Brain microvascular endothelial cell (primary cell): Measurements from ENCODE around the gene LCN6.
"Not testable (repeated sequence)": the region's sequence is repeated elsewhere in the genome, so short reads cannot be mapped to it uniquely, and the experiment has no call there.

Experiments used
- DNase-seq: peaks from one replicate; pipeline ENCODE4 v3.0.0-alpha.2; 2020
- H3K27ac ChIP-seq: fragments of 250-450 bp; sonication (Bioruptor Pico); 2 replicates; pipeline ENCODE4 v1.5.1; 2020; ENCODE audit warnings: mild to moderate bottlenecking, moderate library complexity
- H3K27me3 ChIP-seq: fragments of 250-450 bp; sonication (Bioruptor Pico); replicated peaks from 2 replicates; pipeline ENCODE4 v1.5.1; 2020; ENCODE audit warnings: mild to moderate bottlenecking
- H3K36me3 ChIP-seq: fragments of 250-450 bp; sonication (Bioruptor Pico); replicated peaks from 2 replicates; pipeline ENCODE4 v1.5.1; 2020; ENCODE audit warnings: mild to moderate bottlenecking
- H3K4me3 ChIP-seq: 2 replicates; pipeline ENCODE4 v1.5.1; 2011; ENCODE audit warnings: low read depth, mild to moderate bottlenecking, control low read depth, low read length, moderate library complexity
- in situ Hi-C: cut with HindIII; loops from 2 replicates; pipeline ENCODE4 v1.10.0; 2017; ENCODE audit warnings: low sequenced_read_pairs, low pct_ligation_motif_present
- TF ChIP-seq, protein P1 (sequence below): IDR thresholded peaks from 2 replicates; pipeline ENCODE4 v1.5.1; 2011; ENCODE audit warnings: low read depth, mild to moderate bottlenecking, moderate library complexity, low read length, control low read depth, inconsistent platforms; ENCODE audit errors: missing control alignments

Gene LCN6

DNA sequence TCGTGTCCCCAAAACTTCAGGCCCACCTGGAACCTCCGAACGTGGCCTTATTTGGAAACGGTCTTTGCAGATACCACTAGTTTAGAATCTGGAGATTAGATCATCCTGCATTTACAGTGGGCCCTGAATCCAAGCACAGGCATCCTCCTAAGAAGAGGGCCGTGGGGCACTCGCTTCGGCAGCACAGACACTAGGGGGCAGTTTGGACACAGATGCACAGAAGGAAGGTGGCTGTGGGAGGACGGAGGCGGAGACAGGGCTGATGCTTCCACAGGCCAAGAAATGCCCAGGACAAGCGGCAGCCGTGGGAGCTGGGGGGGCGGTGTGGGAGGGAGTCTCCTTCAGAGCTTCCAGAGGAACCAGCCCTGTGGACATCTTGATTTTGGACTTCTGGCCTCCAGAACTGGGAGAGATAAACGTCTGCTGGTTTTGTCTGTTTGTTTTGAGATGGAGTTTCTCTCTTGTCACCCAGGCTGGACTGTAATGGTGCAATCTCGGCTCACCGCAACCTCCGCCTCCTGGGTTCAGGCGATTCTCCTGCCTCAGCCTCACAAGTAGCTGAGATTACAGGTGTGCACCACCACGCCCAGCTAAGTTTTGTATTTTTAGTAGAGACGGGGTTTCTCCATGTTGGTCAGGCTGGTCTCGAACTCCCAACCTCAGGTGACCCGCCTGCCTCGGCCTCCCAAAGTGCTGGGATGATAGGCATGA is 12.7 kb upstream of the LCN6 start:
- in situ Hi-C loops, H3K36me3 ChIP-seq: not testable (repeated sequence)
- peak; percentile 74 for DNase-seq

DNA sequence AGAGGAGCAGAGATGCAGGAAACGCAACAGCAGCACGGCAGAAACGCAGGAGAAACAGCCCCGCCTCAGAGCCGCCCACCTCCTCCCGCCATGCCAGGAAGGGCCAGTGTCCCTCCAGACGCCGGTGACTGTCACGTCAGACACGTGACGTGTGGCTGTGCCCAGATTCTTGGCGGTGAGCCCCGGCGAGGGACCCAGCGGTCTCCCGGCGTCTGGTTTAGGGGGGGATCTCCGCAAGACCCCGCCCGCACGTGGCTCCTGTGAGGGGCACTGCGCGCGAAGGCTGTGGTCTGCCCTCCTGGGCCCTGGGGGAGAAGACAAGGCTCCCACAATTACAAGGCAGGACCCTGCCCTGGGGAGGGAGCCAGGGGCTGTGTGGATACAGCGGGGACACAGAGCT is 12.1 kb upstream of the LCN6 start:
- in situ Hi-C loops: no loop called here
- DNase-seq: no peak
- TF ChIP-seq, protein P1, sequence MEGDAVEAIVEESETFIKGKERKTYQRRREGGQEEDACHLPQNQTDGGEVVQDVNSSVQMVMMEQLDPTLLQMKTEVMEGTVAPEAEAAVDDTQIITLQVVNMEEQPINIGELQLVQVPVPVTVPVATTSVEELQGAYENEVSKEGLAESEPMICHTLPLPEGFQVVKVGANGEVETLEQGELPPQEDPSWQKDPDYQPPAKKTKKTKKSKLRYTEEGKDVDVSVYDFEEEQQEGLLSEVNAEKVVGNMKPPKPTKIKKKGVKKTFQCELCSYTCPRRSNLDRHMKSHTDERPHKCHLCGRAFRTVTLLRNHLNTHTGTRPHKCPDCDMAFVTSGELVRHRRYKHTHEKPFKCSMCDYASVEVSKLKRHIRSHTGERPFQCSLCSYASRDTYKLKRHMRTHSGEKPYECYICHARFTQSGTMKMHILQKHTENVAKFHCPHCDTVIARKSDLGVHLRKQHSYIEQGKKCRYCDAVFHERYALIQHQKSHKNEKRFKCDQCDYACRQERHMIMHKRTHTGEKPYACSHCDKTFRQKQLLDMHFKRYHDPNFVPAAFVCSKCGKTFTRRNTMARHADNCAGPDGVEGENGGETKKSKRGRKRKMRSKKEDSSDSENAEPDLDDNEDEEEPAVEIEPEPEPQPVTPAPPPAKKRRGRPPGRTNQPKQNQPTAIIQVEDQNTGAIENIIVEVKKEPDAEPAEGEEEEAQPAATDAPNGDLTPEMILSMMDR: no peak
- Histone ChIP-seq H3K36me3 (no peaks in the 10 kb centered on the region), H3K27ac (no peak overlapping the region), H3K4me3 (no peak overlapping the region), H3K27me3 (no peaks in the 10 kb centered on the region)

More for the DNA sequence above, 12.7 kb upstream of the LCN6 start:
- H3K4me3 ChIP-seq, H3K27ac ChIP-seq, H3K27me3 ChIP-seq: not testable (repeated sequence)
- TF ChIP-seq, protein P1: peak; percentile 84

DNA sequence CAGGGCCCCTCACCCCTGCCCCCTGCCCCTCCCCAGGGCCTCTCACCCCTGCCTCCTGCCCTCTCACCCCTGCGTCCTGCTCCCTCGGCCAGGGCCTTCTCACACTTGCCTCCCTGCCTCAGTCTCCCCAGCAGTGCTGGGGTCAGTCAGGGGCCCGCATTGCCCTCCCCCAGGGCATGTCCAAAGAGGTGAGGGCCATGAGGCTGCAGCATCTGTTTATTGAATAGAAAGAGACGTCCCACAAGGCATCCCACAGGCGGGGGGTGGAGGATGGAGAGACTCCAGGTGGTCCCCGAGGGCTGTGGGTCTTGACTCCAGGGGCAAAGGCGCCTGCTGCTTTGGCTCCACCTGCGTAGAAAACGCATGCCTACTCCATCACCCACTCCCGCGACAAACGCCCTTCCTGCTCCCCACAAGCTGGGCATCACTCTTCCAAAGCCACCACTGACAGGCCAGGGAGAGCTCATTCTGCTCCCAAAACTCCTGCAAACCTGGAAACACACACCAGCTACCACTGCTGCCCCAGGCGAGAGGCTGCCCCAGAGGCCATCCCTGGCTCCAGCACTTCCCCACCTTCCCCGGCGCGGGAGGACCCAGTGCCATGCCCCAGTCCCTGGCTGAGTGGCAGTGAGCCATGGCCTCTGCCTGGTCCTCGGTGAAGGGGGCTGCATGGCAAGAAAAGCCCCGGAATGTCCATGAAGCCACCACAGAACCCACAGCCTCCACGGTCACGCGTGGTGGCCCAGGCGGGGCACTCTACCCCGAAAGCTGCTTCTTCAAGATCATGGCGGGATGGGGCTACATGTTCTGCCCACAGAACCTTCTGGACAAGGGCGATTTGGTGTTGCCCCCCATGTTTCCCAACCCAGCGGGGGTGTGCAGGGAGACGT is 11.4 kb upstream of the LCN6 start:
- no peak for DNase-seq
- Histone ChIP-seq H3K27me3 (no peaks in the 10 kb centered on the region), H3K36me3 (no peaks in the 10 kb centered on the region), H3K4me3 (no peak overlapping the region), H3K27ac (no peak overlapping the region)
- TF ChIP-seq, protein P1: no peak
- in situ Hi-C loops: no loop called here

- in situ Hi-C loops: no loop called here
- Histone ChIP-seq H3K27ac (no peak overlapping the region), H3K36me3 (no peaks in the 10 kb centered on the region), H3K4me3 (no peak overlapping the region), H3K27me3 (no peaks in the 10 kb centered on the region)
- TF ChIP-seq, protein P1: no peak
- DNase-seq: no peak
Observed at GRCh38 chr9:136759001-136759400, 10.7 kb upstream of the LCN6 start.

DNA sequence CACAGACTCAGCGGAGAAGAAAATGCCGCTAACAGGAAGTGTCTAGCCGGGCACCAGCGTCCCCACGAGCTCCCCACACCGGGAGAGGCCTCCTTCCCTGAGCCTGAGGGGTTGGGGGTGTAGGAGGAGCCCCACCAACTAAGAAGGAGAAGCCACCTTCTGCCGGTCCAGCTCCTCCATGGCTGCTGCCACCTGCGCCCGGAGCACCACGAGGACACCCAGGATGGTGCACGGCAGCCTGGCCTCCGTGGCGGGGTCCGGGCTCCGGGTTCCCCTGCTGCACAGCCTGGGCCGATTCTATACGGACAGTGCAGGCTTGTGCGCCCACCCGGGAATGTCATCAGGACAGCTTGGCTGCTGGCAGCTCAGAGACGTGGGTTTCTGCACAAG is 9.4 kb upstream of the LCN6 start:
- Histone ChIP-seq H3K27me3 (no peaks in the 10 kb centered on the region), H3K4me3 (no peak overlapping the region), H3K27ac (no peak overlapping the region), H3K36me3 (no peaks in the 10 kb centered on the region)
- TF ChIP-seq, protein P1: no peak
- DNase-seq: no peak
- in situ Hi-C loops: no loop called here
